Muscle of arm (tissue), 12 donors: ENCODE results near the gene PUS7. TPM values are rescaled to one million over a fixed set of nuclear protein-coding genes. Genes with fewer than 3 reads are reported as not detected.
"Not testable (repeated sequence)": the region's sequence is repeated elsewhere in the genome, so short reads cannot be mapped to it uniquely, and the experiment has no call there.

Experiments
- DNase-seq: peaks from one replicate; pipeline ENCODE4 v3.0.0-alpha.2; 2013
- polyA plus RNA-seq, 12 donors: library from polyadenylated mRNA; unstranded; fragments of 120-200 nt; gene quantifications; one replicate each; pipeline ENCODE4 v1.2.1, GENCODE V29; 2013; ENCODE audit not compliant: insufficient read length in 12 of 12

PUS7 gene
- polyA plus RNA-seq, 12 donors: 10.6 to 19.9 (median 15.6) TPM; not detected in 1

DNA sequence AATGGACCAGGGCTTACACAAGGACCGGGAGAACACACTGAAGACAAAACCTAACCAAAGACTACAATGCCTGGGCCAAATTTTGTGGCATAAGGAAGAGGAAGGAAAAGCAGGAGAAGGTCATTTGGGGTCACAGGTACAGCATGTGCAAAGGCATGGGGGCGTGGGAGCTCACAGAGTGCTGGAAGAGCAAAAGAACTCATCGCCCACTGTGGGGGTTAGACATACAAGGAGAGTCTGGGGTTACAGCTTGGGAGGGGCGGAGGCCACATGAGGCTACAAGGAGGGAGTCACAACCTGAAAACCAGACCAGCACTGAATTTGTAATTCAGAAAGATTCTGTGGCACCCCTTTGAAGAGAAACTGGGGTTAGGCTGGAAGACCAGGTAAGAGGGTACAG is 9.7 kb downstream of the PUS7 start:
- DNase-seq: no peak

GRCh38 chr7:105502173-105502572 is 19.9 kb downstream of the PUS7 start:
- no peak for DNase-seq

- DNase-seq: no peak
Observed at GRCh38 chr7:105497016-105497415, 25.1 kb downstream of the PUS7 start.

DNA sequence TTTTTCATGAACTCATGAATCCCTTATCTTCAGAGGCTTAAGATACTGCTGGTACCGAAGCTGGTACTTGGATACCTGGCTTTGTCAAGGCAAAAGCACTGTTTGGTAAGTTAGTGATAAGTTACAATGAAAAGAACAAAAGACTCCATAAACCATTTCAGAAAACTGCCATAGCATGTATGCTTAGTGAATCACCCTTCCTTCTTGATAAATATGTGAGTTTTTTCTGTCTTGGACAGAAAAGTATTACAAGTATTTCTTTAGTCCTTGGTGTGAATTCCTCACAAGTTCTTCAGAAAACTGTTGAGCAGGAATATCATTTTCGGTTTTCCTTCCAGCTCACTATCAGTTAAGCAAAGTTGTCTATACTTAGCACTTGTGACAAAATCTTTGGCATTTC is 25.6 kb downstream of the PUS7 start:
- no peak for DNase-seq

DNA sequence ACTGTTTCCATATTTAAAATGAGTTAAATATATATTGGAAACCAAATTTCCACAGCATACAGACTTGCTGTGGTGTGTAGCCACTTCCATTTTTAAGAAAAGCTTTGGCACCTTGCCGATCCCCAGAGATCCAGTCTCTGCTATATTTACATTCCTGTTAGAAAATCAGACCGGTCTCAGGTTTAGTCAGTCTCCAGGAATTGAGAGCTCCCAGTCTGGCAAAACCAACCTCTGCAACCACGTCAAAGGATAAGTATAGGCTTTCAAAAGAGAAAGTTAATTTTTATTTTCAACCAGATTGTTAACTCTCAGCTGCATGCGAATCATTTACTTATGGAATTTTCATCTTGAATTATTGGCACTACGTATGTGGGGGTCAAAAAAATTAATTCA is 28.2 kb downstream of the PUS7 start:
- DNase-seq: peak; percentile 25

DNA sequence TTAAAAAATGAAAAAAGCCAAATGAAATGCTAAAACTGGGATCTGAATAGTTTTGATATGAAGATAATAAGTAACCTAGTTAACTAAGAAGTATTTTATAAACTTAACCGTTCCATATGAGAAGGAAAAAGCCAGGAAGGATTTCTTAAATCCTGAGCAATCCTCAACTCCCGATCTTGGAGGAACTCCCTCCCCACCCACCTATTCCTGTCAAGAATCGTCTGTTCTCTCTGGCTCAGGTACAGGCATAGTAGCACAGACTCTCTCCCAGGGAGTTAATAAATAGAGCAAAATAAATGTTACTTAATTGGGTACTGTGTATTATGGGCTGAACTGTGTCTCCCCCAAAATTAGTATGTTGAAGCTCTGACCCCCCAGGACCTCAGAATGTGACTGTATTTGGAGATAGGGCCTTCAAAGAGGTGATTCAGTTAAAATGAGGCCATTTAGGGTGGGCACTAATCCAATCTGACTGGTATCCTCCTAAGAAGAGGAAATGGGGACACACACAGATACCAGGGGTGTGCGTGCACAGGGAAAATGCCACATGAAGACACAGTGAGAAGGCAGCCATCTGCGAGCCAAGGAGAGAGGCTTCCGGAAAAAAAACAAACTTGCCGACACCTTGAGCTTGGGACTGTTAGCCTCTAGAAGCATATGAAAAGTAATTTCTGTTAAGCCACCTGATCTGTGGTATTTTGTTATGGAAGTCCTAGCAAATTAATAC is 28.7 kb downstream of the PUS7 start:
- no peak for DNase-seq

GRCh38 chr7:105489409-105489808 is 32.7 kb downstream of the PUS7 start:
- no peak for DNase-seq

GRCh38 chr7:105487579-105488571 is 34.2 kb downstream of the PUS7 start:
- peak; percentile 40 for DNase-seq

DNA sequence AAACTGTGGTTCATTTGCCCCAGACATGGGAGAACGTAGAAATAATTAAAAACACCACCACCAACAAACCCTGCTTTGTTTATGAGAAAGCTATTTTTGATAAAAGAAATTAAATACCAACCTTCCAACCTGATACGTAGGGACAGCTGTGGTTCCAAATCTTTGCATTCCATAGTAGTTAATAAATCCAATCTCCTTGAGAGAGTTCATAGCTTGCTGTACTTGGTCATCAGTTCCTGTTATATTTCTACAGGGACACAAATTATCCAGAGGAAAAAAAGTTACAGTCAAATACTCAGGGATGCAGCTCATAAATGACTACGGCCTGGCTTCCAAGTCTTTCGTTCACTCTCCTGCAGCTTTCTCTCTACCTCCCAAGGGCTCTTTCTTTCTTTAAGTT is 41.1 kb downstream of the PUS7 start:
- no peak for DNase-seq

DNA sequence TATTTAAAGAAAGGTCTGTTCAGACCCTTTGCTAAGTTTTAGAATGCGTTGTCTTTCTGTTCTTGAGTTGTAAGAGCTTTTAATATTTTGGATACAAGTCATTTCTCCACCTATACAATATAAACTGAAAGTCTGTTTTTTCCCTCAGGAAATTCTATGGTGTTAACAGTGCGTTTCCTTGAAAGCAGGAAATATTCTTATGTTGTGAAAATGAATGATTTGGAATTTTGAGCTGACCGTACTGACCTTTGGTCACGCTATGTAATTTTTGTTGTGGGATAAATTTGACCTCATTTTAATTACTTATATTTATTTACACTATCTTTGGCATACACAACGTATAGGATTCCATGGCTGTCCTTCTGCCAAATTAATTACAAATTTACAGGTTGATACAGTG is 43.5 kb downstream of the PUS7 start:
- DNase-seq: no peak

GRCh38 chr7:105477908-105478307 is 44.2 kb downstream of the PUS7 start:
- no peak for DNase-seq

GRCh38 chr7:105474045-105474444 is 48.0 kb downstream of the PUS7 start:
- no peak for DNase-seq

- DNase-seq: no peak
Observed at GRCh38 chr7:105473163-105473562, 48.9 kb downstream of the PUS7 start.

- DNase-seq: no peak
Observed at GRCh38 chr7:105470846-105471245, 51.2 kb downstream of the PUS7 start.

DNA sequence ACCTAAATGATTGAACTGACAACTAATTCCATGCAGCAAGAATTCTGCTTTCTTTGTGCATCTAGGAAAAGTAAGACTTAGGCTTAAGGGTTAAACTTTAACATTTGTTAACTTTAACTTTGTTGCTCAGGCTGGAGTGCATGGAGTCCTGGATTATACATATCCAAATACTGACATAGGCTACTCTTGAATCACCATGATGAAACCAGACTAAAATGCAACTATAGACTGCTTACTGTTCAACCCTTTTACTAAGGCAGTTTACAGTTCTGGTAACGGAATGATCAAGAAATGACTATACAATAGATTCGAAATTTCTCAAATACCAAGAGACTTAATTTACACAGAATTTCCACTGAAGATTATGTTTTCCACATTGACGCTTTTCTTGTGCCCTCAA is 52.0 kb downstream of the PUS7 start:
- DNase-seq: no peak

GRCh38 chr7:105462765-105463420 is 59.2 kb downstream of the PUS7 start:
- no peak for DNase-seq

DNA sequence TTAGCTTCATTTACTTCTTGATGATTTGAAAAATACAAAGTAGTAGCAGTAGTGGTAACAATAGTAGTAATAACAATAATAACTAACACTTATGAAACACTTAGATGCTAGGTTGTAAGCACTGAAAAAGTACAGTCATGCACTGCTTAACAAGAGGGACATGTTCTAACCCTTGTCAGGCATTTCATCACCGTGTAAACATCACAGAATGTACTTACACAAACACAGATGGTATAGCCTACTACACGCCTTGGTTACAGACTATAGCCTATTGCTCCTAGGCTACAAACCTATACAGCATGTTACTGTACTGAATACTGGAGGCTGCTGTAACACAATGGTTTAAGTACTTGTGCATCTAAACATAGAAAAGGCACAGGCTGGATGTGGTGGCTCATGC is 60.6 kb downstream of the PUS7 start:
- no peak for DNase-seq

DNA sequence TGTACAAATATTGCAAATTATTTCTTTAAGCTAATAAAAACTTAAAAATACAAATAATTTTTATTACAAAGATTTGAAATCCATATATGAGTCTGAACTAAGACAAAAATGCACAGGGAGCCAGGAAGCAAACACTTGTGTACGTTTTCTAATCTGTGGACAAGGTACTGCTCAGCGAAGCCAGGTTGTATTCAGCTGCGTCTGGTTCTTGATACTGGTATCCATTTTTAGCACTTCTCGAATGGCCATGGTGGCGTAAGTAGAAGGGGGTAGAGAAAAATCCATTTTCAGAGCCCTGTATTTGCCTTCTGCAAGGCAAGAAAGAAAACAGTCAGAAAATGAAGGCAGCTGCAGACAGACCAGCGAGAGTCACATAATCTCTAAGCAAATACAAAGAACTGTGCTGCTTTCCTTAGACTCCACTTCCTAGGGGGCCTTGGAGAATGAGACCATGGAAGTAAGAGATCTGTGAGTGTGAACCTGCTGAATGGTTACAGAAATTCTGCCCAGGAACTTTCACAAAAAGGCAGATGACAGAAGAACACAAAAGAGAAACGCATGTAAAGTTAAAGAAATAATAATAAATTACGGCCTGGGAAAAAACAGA is 64.3 kb downstream of the PUS7 start:
- no peak for DNase-seq

DNA sequence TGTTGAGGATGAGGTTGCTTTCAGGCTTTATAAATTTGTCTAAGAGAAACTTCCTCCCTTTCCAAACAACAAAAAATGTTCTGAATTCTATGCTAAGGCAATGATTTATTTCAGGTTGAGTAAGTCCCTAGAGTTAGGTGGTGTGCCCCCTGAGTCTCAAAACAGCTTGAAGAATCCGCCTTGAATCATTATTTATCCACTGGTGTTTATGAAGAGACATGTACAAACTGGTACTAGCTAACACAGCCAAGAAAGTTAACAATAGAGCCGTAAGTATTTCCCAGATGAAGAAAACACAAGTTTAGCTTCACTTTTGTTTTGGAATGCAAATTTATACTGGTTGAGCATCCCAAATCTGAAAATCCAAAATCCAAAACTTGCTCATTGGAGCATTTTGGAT is 67.2 kb downstream of the PUS7 start:
- no peak for DNase-seq

DNA sequence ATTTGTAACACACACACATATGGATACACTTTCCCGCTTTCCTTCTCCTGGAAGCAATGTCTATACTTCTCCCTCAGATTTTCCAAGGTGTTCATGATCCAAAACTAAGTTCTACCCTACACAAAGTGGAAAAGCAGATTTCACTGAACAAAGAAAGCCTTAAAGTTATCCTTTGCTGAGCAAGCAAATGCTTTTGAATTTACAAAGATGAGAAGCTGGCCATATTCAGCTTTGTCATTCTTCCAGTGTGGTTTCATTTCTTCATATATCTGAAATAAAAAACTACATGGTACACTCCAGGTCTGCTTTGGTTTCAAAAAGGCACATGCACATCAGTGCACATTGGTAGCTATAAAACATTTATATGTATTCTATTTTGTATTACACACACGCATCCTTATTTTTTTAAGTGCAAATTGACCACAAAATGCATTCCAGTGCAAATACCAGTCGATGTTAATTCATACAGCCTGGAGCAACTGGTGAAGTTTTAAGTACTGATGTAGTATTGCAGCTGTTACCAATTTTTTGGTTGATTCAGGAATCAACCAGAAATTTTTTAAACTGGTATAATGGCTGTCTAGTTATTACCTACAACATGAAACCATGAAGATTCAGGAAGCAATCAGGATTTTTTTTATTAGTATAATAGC is 67.8 kb downstream of the PUS7 start:
- no peak for DNase-seq

DNA sequence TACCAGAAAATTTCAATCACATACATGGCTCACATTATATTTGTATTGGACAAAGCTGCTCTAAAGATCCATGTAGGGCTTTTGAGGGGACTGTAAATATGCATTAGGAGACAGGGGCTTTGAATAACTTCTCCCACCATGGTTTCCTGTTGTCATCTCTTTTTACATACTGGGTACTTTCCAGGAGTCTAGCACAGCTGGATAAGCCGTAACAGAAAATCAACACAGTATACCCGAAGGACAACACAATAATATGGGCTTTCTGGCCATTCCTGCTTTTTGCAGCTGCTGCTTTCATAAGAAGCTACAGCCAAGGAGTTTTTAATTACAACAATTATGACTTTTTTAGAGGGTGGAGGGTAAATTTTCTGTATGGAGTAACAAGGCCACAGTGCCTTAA is 70.0 kb downstream of the PUS7 start:
- peak; percentile 65 for DNase-seq

- DNase-seq: not testable (repeated sequence)
Observed at GRCh38 chr7:105450870-105451269, 71.2 kb downstream of the PUS7 start.
